Right lobe of liver (tissue), 4 donors: ENCODE data around the gene IL36A.

Source experiments
- POLR2A ChIP-seq: fragments of 450-650 bp; IDR thresholded peaks from one replicate; pipeline ENCODE4 v1.6.1; 2017; ENCODE audit warnings: antibody characterized with exemption, mild to moderate bottlenecking
- TF ChIP-seq, protein P1 (sequence below), 4 donors: fragments of 200-600 bp in 3 of 4; fragments of 450-650 bp in 1 of 4; IDR thresholded peaks; one replicate each; pipeline versions ENCODE4 v1.5.1 to v1.8.0; 2016 to 2022; ENCODE audit warnings: antibody characterized with exemption in 4 of 4, mild to moderate bottlenecking in 2 of 4
- donor health status: DM: no; HTN: no; CAD: no.
- donor health status: DM: no; HTN: no; CAD: no.
- donor health status: DM: no; HTN: yes; CAD: no.

DNA sequence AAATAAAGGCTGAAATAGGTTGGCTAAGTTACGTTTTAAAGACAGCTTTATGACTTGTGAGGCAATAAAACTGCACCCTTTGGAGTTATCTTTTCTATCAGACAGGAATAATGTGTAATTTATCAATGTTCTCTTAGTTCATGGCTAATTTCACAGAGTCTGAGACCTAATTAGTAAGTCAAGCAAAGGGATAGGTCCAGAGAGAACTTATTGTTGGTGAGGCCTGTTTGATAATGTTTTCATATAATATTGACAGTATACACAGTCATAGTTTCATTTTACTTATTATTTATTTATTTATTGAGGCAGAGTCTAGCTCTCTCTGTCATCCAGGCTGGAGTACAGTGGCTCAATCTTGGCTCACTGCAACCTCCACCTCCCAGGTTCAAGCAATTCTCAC lies 51.9 kb downstream of the IL36A start:
- TF ChIP-seq, protein P1, sequence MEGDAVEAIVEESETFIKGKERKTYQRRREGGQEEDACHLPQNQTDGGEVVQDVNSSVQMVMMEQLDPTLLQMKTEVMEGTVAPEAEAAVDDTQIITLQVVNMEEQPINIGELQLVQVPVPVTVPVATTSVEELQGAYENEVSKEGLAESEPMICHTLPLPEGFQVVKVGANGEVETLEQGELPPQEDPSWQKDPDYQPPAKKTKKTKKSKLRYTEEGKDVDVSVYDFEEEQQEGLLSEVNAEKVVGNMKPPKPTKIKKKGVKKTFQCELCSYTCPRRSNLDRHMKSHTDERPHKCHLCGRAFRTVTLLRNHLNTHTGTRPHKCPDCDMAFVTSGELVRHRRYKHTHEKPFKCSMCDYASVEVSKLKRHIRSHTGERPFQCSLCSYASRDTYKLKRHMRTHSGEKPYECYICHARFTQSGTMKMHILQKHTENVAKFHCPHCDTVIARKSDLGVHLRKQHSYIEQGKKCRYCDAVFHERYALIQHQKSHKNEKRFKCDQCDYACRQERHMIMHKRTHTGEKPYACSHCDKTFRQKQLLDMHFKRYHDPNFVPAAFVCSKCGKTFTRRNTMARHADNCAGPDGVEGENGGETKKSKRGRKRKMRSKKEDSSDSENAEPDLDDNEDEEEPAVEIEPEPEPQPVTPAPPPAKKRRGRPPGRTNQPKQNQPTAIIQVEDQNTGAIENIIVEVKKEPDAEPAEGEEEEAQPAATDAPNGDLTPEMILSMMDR (IDR thresholded peaks at IDR 0.05) = no peak
- TF ChIP-seq POLR2A = no peak
